Stimulated activated naive CD4-positive, alpha-beta T cell treated with Interleukin-2 at 50 U/mL for 16 hours (primary cell): ENCODE results near the gene ZFHX3.

Experiments
- DNase-seq: peaks from one replicate; lab custom pipeline; 2025; lab: John Stamatoyannopoulos, UW

Gene ZFHX3

DNA sequence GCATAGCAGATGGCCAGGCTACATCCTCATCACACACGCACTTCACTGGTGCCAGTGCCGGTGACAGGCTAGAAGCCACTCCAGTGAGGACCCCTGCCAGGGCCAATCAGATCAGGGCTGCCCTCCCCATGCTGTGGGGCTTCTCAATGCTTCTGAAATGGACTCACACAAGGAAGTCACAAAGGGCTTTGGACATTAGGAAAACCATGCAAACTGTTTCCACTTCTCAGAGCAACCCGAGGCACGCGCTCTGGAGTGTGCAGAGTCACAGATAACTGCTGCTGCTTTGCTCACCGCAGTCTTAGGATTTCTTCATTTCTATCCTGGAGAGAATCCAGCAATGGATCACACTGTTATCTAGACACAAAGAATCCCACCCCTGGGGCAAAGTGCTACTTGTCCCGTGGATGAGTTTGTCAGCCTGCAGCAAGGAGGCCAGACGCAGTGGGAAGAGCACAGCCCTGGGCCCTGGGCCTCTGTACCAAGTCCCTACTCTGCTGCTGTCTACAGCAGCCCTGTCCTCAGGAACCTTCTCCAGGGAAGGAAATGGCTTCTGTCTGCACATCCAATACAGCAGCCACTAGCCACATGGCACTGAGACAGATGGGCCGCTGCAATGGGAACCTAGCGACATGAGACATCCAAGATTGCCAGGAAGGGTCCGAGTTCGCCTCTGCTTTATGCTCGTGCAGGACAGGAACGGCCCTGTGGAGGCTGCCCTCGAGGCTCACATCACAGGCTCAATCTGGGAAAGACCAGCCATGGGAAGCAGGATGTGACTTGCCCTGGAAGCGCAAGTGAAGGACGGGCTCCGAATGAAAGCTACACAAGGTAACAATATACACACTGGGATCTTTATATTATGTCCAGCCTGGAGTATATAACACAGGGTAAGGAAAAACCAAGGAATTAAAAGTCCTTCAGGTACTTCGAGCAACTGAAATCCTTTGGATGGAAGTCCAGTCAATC is 169.3 kb downstream of the ZFHX3 start:
- DNase-seq = no peak

DNA sequence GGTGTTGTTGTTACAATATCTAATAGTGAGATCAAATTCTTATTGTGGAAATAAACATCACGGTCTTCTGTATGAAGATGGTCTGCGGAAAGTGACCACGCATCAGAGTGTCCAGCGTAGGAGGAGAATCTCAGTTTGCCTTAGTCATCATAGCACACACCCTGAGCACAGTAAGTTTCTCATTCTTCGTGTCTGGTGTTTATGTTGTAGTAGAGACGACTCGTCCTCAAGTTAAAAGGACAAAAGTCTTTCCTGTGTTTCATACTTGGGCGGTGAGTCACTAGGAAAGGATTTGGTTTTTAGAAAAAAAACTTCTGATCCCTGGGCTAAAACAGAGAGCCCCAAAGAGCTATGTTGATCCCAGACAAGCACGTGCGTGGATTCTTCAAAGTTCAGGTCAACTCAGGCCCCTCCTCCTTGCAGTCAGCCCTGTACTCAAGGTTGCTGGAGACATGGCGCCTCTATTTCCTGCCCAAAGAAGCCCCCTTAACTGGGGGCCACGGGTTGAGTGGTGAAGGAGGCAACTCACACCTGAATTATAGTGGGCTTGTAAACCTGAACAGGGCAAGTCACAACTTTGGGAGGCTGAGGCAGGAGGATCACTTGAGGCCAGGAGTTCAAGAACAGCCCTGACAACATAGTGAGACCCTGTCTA is 170.4 kb downstream of the ZFHX3 start:
- no peak for DNase-seq

DNA sequence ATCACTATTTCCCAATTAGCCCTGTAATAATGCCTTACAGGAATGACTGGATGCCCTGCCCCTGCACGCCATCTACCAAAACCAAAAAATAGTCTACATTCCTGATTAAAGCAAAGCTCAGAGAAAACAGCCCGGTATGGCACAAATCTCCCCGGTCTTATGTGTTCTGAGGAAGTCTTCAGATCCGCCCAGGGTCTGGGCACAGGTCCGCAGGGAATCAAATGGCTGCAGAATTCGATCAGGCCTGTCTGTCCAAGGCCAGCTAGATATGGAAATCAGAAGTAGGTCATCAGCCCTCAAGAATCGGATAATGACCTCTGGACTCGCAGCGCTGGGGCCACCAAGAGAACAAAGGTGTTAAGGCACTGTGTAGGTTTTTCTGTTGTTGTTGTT is 171.0 kb downstream of the ZFHX3 start:
- DNase-seq = no peak

DNA sequence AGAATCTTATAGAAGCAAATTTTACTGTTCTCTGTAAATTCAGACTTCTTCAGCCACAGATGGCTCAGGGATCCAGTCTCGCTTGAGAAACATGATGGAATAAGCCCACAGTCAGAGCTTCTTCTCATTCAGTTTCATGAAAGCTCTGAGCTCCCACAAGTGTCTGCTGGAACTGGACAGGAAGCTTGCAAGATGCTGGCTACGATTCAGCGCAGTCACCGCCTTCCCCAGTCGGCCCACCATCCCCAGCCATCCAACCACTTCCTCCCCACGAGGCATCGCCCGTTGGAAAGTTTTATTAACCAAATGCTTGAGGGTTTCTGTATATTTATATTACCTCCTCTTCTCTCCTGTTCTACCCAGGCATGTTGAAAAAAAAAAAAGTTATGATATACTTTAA is 171.7 kb downstream of the ZFHX3 start:
- DNase-seq = no peak

DNA sequence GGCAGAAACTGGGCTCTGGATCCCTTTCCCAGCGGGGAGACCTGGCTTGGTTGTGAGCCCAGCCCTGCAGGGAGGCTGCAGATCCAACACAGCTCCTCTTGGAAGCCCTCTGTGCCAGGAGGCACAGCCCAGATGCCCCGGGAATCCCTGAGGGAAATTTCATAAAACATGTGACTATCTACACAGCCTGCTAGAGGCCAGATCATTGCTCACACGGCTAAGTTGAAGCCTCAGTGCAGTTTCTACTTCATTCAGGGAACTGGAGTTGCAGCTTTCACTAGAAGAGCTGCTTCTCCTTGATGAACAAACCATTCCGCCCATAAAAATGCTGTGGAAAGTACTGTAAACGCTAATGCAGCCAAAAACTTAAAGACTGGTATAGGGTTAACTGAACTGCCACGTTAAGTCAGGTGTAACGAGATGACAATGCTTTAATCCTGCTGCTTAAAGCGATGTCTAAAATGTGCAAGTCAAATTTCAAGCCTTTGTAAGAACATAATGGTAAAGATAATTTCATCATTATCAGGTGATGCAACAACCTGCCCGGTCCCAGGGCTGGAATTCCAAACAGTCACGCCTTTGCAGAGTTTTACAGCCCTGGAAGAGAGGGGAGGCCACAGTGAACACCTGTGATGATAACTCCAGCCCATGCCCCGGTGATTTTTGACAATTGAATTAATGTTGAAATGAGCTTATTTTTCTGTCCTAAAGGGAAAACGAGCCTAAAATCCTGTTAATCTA is 172.5 kb downstream of the ZFHX3 start:
- DNase-seq = no peak

DNA sequence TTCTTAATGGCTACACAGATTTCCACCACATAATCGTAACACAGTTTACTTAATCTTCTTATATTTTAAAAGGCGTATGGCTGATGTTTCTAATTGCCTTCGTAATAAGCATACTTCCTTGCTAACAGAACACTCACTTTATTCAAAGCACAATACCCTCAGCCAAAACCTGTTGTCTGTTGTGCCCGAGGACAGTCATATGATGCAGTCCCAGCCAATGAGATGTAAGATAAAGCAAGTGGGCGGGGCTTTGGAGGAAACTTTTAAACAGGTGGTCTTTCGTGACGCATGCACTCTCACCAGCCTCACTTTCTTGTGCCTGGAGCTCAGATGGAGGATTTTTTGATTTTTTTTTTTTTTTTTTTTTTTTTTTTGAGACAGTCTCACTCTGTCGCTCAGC is 174.1 kb downstream of the ZFHX3 start:
- DNase-seq = no peak

DNA sequence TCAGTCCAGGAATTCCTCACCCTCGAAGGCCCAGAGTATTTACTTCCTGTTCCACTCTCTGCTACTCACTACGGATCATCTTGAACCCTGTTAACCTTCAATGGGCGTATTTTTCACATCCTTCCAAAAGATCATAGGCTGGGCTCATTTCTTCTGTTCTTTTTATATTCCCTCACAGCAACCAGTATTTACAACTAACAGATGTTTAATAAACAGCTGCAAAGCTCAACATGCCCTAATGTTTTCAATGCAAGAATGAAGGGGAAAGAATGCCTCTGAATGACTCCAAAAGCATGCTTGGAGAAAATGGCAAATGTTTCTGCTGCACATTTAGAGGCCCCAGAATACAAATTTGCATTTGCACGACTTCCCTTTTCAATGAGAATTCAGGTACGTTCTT is 174.9 kb downstream of the ZFHX3 start:
- DNase-seq = no peak

DNA sequence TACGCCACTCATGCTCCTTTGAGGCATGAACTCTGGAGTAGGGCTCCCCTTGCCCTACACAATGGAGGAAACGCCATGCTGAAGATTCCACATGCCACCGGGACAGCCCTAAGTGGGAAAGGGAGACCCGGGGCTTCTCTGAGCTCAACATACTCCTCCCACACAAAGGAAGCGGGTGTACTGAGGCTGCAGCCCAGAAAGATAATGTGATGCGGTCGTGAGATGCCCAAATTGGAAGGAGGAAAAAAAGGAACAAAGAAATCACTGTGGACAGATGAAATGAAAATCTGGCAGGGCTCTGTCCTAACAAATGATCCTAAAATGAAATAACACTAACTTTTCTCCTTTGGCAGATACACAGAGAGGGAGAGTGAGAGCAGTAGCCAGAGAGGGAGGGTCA is 182.1 kb downstream of the ZFHX3 start:
- no peak for DNase-seq

DNA sequence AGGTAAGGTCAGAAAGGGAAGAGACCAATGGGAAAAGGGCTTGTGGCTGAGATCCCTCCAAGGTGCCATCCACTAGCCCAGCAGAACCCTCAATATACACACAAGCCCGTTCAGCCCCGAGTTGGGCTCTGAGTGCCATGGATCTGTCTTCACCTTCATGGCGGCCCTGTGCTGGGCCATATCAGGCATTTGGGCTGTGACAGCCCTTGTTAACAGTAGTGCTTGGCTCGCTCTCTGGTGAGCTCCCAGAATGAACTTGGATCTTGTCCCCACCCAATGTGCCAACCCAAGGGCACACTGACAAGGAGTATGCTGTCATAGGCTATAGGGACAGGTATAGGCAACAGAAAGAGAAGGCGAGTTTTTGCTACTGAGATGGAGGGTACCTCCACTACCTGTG is 182.7 kb downstream of the ZFHX3 start:
- no peak for DNase-seq

DNA sequence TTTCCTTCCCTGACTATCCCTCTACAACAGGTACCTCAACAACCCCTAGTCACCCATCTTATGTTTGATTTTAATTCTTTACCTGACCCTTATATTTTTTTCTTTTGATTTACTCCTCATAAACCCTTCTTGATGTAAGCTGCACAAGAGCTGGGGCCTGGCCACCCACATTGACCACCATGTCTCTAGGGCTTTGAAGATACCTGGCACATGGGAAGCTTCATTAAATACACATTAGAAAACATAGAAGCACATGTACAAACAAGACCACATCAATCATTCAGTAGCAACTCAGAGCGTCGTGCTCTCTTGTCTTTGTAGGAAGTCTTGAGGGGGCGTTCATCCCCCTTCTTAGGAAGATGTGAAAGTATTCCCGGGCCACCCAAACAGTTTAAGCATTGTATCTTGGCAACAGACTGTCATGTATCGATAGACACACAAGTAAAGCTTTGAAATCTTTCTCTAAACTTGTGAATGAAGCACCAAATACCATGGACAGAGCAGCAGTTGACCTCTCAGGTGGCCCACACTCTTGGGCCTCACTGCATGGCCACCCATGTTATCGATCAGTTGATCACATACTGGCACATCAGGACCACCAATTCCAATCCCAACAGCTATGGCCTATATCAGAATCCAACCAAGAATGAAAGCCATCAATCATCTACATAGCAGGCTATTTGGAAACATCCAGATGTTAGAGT is 183.6 kb downstream of the ZFHX3 start:
- DNase-seq = no peak

DNA sequence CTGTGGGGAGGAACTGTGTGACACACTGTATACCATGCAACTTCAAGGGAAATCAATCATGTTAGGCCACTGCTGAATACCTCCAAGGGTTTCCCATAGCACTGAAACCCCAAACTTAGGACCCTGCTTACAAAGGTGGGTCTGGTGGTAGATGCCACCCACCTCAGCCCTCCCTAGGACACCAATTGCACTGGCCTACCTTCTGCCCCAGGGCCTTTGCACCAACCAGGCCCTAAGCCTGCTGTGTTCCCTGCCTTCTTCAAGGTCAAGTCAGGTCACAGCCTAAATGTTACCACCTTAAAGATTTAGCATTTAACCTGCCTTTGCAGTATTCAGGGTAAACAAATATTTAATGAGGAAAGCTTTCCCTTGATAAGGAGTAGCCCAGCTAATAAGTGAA is 185.8 kb downstream of the ZFHX3 start:
- no peak for DNase-seq

DNA sequence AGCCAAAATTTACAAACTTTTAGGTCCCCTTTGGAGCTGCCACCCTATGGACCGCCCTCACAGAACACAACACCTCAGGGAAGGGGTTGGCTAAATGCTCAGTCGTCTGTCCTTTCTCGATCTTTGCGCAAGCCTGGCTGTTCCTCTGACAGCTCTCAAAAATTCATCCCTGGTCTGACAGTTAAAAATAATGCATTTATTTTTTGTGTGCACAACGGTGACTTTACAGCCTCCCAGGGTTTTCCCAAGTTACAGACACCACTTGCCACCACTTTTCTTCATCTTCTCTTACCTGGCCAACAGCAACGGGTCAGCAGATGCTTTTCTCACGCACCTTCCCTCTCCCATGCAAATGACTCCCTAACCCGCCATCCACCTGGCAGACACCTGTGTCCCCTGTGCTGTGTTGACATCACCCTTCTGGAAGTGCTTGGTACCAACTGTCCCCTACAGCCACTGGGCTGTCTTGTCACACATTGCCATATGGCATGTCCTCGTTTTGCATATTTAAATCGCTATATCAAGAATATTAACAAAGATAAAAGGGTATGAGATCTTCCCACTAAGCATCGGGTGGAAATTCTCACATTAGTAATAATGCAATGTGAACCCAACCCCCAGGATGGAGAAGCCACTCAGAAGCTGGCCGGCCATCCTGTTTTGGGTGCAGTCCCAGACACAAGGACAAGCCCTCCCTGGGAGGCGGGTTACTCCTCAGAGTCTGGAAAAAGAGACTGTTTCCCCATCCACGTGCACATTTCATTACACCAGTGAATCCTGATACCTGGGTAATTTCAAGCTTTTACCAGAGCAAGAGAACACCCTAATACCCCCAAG is 187.0 kb downstream of the ZFHX3 start:
- DNase-seq = no peak

DNA sequence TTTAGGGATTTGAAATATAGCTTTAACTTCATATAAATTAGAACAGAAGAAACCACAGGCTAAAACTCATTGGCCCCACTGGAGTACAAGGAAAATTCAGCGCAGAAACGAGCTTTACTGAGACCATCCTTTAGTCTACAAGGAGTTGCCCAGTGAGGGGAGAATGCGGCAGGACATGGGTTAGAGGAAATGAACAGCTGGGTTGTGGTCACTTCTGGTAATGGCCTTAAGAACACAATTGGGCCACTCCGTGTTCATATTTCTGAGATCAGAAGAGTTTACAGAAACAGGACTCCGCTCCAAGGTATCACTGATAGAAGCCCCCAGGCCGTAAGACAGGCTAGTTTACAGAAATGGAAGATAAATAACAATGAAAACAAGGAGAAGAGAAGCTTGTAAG is 188.3 kb downstream of the ZFHX3 start:
- DNase-seq = no peak

DNA sequence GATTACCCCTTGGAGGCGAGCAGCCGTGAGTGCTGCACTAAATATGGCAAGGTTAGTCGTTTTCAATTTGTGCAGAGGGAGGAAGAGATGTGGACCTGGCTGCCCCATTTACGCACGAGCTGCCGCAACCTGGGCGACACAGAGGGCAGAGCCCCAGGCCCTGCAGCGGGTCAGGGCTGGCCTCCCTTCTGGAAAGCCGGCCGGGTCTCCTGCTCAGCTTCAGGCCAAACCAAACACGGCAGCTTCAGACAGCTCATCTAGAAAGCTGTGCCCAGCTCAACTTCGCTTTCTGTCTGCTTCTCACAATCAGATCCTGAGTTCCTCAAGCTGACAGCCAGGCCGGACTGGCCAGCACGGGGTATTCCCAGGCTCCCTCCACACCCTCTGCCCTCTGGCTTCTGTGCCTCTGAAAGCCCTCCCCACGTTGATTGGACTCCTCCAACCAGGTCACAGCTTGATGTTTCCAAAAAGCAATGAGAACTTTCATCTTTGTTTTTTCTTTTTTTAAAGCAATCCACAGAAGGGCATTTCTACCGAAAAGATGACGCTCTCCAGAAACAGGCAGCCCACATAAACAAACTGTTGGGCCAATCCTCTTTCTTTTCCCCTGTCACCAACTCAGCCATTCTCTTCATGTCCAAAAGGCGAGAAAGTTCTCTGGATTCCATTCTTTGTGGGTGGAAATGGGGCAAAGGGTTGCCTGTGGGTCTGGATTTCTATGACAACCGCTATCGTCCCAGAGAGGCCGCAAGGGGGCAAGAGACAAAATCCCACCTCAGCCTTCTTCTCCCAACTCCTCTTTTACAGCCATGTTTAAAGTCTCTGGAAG is 189.0 kb downstream of the ZFHX3 start:
- DNase-seq = no peak

DNA sequence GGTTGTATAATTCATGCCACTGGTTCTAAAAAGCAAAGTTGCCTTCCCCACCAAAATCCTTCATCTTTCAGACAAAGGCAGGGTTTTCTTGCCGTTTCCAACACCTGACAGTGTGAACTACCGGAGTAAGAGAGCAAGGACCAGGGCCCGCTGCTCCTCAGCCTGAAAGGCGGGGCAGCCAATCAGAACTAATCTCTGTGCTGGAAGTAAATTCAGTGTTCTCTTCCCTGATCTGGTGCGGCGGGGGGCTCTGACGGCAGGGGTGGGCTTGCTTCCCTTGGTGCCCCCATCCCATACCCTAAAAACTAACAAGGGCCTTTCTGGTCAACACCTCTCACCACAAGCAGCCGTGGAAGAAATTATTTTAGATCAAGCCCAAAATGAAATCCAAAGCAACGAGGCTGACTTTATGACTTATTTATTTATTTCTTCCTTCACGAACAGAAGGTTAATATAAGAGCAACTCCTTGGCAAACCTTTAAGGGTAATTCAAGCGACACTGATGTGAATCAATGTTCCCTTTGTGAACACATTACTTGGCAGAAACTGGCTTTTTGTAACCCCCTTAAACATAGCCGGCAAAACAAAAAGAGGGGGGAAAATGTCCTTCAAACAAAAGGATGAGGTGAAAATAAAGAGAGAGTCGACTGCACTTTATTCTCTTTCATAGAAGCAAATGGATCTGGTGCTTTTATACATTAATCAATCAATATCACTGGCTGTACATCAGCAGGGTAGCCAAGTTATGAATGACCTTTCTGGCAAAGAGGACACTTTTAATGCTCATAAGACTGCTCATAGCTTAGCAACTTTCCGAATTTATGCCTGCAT is 189.9 kb downstream of the ZFHX3 start:
- DNase-seq = no peak

DNA sequence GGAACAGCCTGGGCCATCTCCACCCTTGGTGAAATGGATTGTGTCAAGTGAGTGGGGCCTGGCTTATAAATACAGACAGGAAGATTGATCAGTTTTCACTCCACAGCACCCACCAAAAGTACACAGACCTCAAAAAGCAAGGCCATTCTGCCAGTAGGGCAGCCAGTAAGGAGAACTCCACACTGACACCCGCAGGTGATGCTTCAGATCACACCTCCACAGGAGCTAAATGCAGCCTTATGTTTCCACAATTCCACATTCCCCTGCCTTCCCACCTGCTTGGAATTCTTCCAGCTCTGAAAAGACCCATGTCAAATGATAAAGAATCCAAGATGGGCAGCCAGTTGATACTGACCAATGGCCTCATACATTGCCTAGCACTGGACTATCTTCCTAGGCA is 191.1 kb downstream of the ZFHX3 start:
- DNase-seq = no peak

DNA sequence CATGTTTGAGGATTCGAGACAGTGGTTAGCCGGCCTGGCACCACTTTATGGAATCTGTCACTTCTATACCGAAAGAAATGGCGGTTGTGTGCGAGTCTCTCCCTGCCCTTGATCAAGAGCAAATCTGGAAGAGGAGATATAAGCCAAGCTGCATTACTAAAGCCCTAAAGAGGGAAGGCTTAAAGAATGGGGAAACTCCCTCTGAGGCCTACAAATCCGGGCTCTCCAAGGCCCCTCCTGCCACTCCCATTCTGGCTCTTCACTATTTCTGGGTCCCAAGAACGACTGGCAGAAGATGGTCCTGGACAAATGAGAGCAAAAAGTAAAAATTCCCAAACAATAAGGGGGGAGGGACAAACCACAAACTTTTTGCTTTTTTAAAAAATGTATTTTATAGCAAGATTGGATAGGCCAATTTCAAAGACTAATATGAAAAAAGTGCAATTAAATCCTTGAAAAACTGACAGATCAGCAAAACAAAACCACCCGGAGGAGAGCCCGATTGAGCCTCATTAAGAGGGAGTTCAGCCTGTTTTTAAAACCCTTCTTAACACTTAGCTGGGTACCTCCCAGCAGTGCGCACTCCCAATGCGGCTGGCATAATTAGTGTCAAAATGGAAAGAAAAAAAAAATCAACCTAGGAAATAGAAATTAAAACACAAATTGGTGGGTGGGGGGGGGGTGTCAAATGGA is 193.5 kb downstream of the ZFHX3 start:
- no peak for DNase-seq

DNA sequence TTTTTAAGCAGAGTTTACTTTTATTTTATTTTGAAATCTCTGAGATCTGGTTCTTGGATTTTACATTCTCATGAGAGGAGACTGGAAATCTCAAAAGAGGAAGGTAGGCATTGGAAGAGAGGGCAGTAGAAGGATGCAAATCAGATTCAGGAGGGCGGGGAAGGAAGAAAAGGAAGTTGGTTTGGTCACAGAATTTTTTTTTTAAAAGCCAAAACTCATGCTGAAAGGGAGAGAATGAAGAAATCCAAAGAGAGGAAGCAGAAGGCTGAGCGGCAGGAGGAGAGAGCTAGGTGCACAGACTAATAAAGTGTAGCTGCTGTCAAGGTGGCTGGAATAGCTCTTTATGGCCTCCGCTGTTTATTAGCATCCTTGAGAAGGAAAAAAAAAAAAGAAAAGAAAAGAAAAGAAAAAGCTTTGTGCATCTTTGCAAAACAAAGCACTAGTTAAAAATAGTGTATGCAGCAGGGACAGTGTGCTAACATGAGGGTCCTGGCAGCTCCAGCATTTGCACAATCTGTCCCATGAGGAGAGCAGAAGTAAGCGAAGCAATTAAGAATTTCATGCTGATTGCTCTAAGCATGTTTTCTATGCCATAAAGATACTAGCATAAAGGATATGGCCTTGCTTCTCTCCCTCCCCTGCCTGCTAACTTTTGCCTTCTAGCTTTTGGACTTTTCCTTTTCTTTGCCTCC is 194.2 kb downstream of the ZFHX3 start:
- DNase-seq = no peak
